Measurements from ENCODE around the gene GRPEL1. TPM values are rescaled to one million over a fixed set of nuclear protein-coding genes. Genes with fewer than 3 reads are reported as not detected.

The GRPEL1 gene
- total and polyA plus RNA-seq, 2 of the 13 experiments (the other 11 are each of a cell fraction or from before 2014, with no cell fraction given): 32.3 to 141 TPM

- FAIRE-seq (no peak), ATAC-seq (no peak), DNase-seq (ENCODE audit: low spot score) (no peak)
- POLR2A ChIA-PET: interaction anchor here (1.4 kb wide), 1 partner anchor 20 kb away, joined by 6 read pairs; the partner anchor contains the start of gene TADA2B
- peaks cover 38% of the 10 kb centered on the region for H4K20me1 ChIP-seq (ENCODE audit: insufficient read depth, low read length)
- no peaks in the 10 kb centered on the region for H3K9me3 ChIP-seq (ENCODE audit: low read length)
- intact Hi-C loops (cut with micrococcal nuclease; ENCODE audit: unreplicated experiment): no loop called here
- no peak overlapping the region for H3K27ac ChIP-seq (ENCODE audit: extremely low read length, insufficient read depth, low read length)
- H3K4me1 ChIP-seq (ENCODE audit: insufficient read depth, low read length): peaks cover 28% of the 10 kb centered on the region
- no peak overlapping the region for H3K4me2 ChIP-seq (ENCODE audit: low read depth, low read length)
- H3K36me3 ChIP-seq (replicated peaks in 1 of 2; ENCODE audit: control insufficient read depth in 1 of 2, insufficient read depth in 2 of 2, low read length in 2 of 2): peaks cover 15 to 57% of the 10 kb centered on the region in 2 experiments
- CTCF ChIA-PET (ENCODE audit: low intra/inter-chr PET ratio, low total read pairs): no interaction called here
- no TSS peak for BruUV-seq (replicated peaks)
- H3K9ac ChIP-seq (ENCODE audit: insufficient read depth, low read depth, low read length): no peak overlapping the region
- TF ChIP-seq, protein P1, sequence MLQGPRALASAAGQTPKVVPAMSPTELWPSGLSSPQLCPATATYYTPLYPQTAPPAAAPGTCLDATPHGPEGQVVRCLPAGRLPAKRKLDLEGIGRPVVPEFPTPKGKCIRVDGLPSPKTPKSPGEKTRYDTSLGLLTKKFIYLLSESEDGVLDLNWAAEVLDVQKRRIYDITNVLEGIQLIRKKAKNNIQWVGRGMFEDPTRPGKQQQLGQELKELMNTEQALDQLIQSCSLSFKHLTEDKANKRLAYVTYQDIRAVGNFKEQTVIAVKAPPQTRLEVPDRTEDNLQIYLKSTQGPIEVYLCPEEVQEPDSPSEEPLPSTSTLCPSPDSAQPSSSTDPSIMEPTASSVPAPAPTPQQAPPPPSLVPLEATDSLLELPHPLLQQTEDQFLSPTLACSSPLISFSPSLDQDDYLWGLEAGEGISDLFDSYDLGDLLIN (CRISPR knock-in tag; IDR thresholded peaks at IDR 0.05; ENCODE audit: borderline replicate concordance): no peak
- TF ChIP-seq ZNF782 (CRISPR knock-in tag; IDR thresholded peaks at IDR 0.05; ENCODE audit: borderline replicate concordance) (no peak), ZNF44 (CRISPR knock-in tag; IDR thresholded peaks at IDR 0.05) (no peak)
- WGBS (ENCODE audit: low lambda C conversion rate): 96% methylated on average over 4 of the region's 4 CpGs
- in situ Hi-C loops (cut with HindIII; ENCODE audit: extremely low pct_ligation_motif_present, low pct_unique_long_range_greater_than_20kb): no loop called here
- no peak overlapping the region for H2AFZ ChIP-seq (ENCODE audit: low read length)
- H3K27me3 ChIP-seq (ENCODE audit: control insufficient read depth in 1 of 2, insufficient read depth in 2 of 2, low read length in 2 of 2): no peaks in the 10 kb centered on the region
- peaks cover 45% of the 10 kb centered on the region for H3K79me2 ChIP-seq (ENCODE audit: insufficient read depth, low read length)
- H3K4me3 ChIP-seq (replicated peaks in 1 of 3; ENCODE audit: insufficient read depth in 1 of 3, low read depth in 2 of 3, low read length in 3 of 3): no peak overlapping the region
Measured at GRCh38 chr4:7062816-7063215, 5.0 kb downstream of the GRPEL1 start.

DNA sequence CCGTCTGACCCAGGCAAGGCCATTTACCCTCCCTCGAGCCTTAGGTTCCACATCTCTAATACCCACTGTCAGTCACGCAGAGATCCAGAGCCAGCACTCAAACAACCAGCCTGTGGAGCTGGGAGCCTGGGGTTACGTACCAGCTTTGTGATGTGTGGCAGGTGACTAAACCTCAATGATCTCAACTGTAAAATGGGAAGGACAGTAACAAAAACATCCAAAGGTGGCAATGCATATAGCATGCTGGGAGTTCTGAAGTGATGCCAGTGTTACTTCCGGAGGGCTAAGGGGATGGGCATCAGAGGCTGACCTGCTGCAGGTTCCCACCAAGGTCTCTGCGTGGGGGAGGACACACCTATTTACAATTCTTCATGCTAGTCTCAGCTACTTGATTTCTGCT lies 6.0 kb downstream of the GRPEL1 start:
- H3K27ac ChIP-seq (ENCODE audit: extremely low read length, insufficient read depth, low read length): no peak overlapping the region
- no peaks in the 10 kb centered on the region for H3K9me3 ChIP-seq (ENCODE audit: low read length)
- no TSS peak for BruUV-seq (replicated peaks)
- peaks cover 15 to 57% of the 10 kb centered on the region in 2 experiments for H3K36me3 ChIP-seq (replicated peaks in 1 of 2; ENCODE audit: control insufficient read depth in 1 of 2, insufficient read depth in 2 of 2, low read length in 2 of 2)
- no peak overlapping the region for H3K9ac ChIP-seq (ENCODE audit: insufficient read depth, low read depth, low read length)
- FAIRE-seq (no peak), ATAC-seq (no peak), DNase-seq (ENCODE audit: low spot score) (no peak)
- 97% methylated on average over 6 of the region's 6 CpGs for WGBS (ENCODE audit: low lambda C conversion rate)
- H3K4me3 ChIP-seq (replicated peaks in 1 of 3; ENCODE audit: insufficient read depth in 1 of 3, low read depth in 2 of 3, low read length in 3 of 3): no peak overlapping the region
- POLR2A ChIA-PET: interaction anchor here (1.4 kb wide), 1 partner anchor 19 kb away, joined by 6 read pairs; the partner anchor contains the start of gene TADA2B
- CTCF ChIA-PET (ENCODE audit: low intra/inter-chr PET ratio, low total read pairs): no interaction called here
- in situ Hi-C loops (cut with HindIII; ENCODE audit: extremely low pct_ligation_motif_present, low pct_unique_long_range_greater_than_20kb): no loop called here
- TF ChIP-seq RBM22 (optimal IDR thresholded peaks at IDR 0.05; ENCODE audit: low read length) (peak; percentile 73), ZNF629 (CRISPR knock-in tag; conservative IDR thresholded peaks at IDR 0.05) (peak; percentile 52), ZFP1 (CRISPR knock-in tag; IDR thresholded peaks at IDR 0.05) (no peak)
- no peak overlapping the region for H3K4me2 ChIP-seq (ENCODE audit: low read depth, low read length)
- peaks cover 33% of the 10 kb centered on the region for H4K20me1 ChIP-seq (ENCODE audit: insufficient read depth, low read length)
- no peaks in the 10 kb centered on the region for H3K27me3 ChIP-seq (ENCODE audit: control insufficient read depth in 1 of 2, insufficient read depth in 2 of 2, low read length in 2 of 2)
- no peak overlapping the region for H2AFZ ChIP-seq (ENCODE audit: low read length)
- H3K79me2 ChIP-seq (ENCODE audit: insufficient read depth, low read length): peaks cover 35% of the 10 kb centered on the region
- H3K4me1 ChIP-seq (ENCODE audit: insufficient read depth, low read length): peaks cover 25% of the 10 kb centered on the region
- intact Hi-C loops (cut with micrococcal nuclease; ENCODE audit: unreplicated experiment): no loop called here

All from HepG2 (cell line).